GM12878 (cell line): ENCODE results near the gene WWP2.

ENCODE experiments used
- BHLHE40 ChIP-seq, 2 experiments: fragments of 450-650 bp in 1 of 2; IDR thresholded peaks; 2 replicates each; pipeline ENCODE4 v1.6.1; 2011 to 2017; ENCODE audit warnings: low read depth in 2 of 2, borderline replicate concordance in 1 of 2, improper control_type of control experiment in 1 of 2, low read length in 1 of 2, mild to moderate bottlenecking in 1 of 2
- CTCF ChIP-seq, 3 experiments: IDR thresholded peaks in 2 of 3; conservative IDR thresholded peaks in 1 of 3; 2 replicates each; pipeline ENCODE4 v1.5.1; 2011; ENCODE audit warnings: low read depth in 3 of 3, low read length in 3 of 3, mild to moderate bottlenecking in 3 of 3, control low read depth in 2 of 3, moderate library complexity in 2 of 3, inconsistent platforms in 1 of 3, mixed read lengths in 1 of 3; ENCODE audit not compliant: control insufficient read depth in 2 of 3, insufficient read depth in 1 of 3; ENCODE audit errors: extremely low read depth in 1 of 3
- NKRF ChIP-seq: fragments of 450-650 bp; conservative IDR thresholded peaks from 2 replicates; pipeline ENCODE4 v1.6.1; 2017; ENCODE audit warnings: mild to moderate bottlenecking, moderate library complexity
- POLR2A ChIP-seq: IDR thresholded peaks from 2 replicates; pipeline ENCODE4 v1.6.1; 2011; ENCODE audit warnings: low read depth, mild to moderate bottlenecking, low read length
- USF2 ChIP-seq: IDR thresholded peaks from 2 replicates; pipeline ENCODE4 v1.6.1; 2011; ENCODE audit warnings: low read depth, low read length, improper control_type of control experiment, borderline replicate concordance
- ZSCAN29 ChIP-seq: fragments of 450-650 bp; IDR thresholded peaks from 2 replicates; pipeline ENCODE4 v1.6.1; 2017; ENCODE audit warnings: mild to moderate bottlenecking, moderate library complexity
- TF ChIP-seq, protein P1 (sequence below): IDR thresholded peaks from 2 replicates; pipeline ENCODE4 v1.6.1; 2012; ENCODE audit warnings: improper control_type of control experiment, low read depth, low read length; ENCODE audit not compliant: insufficient replicate concordance

DNA sequence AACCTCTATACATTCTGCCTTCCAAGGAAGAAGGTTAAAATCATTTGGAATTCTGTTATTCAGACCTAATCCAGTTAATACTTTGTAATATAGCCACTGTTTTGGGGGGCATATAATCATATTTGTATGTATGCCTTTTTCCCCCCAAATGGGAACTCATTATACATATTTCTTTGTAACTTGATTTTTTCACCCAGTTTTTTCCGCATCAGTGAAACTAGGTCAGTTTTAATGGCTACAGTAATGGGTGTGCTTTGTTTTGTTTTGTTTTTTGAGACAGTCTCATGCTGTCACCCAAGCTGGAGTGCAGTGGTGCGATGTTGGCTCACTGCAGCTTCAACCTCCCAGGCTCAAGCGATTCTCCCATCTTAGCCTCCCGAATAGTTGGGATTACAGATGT lies 54.9 kb downstream of the WWP2 start:
- TF ChIP-seq, protein P1, sequence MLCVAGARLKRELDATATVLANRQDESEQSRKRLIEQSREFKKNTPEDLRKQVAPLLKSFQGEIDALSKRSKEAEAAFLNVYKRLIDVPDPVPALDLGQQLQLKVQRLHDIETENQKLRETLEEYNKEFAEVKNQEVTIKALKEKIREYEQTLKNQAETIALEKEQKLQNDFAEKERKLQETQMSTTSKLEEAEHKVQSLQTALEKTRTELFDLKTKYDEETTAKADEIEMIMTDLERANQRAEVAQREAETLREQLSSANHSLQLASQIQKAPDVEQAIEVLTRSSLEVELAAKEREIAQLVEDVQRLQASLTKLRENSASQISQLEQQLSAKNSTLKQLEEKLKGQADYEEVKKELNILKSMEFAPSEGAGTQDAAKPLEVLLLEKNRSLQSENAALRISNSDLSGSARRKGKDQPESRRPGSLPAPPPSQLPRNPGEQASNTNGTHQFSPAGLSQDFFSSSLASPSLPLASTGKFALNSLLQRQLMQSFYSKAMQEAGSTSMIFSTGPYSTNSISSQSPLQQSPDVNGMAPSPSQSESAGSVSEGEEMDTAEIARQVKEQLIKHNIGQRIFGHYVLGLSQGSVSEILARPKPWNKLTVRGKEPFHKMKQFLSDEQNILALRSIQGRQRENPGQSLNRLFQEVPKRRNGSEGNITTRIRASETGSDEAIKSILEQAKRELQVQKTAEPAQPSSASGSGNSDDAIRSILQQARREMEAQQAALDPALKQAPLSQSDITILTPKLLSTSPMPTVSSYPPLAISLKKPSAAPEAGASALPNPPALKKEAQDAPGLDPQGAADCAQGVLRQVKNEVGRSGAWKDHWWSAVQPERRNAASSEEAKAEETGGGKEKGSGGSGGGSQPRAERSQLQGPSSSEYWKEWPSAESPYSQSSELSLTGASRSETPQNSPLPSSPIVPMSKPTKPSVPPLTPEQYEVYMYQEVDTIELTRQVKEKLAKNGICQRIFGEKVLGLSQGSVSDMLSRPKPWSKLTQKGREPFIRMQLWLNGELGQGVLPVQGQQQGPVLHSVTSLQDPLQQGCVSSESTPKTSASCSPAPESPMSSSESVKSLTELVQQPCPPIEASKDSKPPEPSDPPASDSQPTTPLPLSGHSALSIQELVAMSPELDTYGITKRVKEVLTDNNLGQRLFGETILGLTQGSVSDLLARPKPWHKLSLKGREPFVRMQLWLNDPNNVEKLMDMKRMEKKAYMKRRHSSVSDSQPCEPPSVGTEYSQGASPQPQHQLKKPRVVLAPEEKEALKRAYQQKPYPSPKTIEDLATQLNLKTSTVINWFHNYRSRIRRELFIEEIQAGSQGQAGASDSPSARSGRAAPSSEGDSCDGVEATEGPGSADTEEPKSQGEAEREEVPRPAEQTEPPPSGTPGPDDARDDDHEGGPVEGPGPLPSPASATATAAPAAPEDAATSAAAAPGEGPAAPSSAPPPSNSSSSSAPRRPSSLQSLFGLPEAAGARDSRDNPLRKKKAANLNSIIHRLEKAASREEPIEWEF = no peak
- TF ChIP-seq BHLHE40 (IDR thresholded peaks at IDR 0.05; ENCODE audit: borderline replicate concordance in 1 of 2, low read depth in 2 of 2, low read length in 1 of 2) = no peak
- TF ChIP-seq ZSCAN29 = no peak
- no peak for TF ChIP-seq CTCF (IDR thresholded peaks at IDR 0.05 in 2 of 3, conservative IDR thresholded peaks at IDR 0.05 in 1 of 3; ENCODE audit: control insufficient read depth in 2 of 3, extremely low read depth in 1 of 3, insufficient read depth in 1 of 3, low read depth in 3 of 3, low read length in 3 of 3)
- no peak for TF ChIP-seq POLR2A
- TF ChIP-seq NKRF = no peak
- TF ChIP-seq USF2 = no peak
